GM12874 (cell line): ENCODE measurements around the gene MAP2K7.

Experiments used
- TF ChIP-seq, protein P1 (sequence below): IDR thresholded peaks from 2 replicates; pipeline ENCODE4 v1.5.1; 2011; ENCODE audit warnings: low read depth, mild to moderate bottlenecking, control low read depth, low read length, moderate library complexity; ENCODE audit not compliant: insufficient read depth

Gene MAP2K7

DNA sequence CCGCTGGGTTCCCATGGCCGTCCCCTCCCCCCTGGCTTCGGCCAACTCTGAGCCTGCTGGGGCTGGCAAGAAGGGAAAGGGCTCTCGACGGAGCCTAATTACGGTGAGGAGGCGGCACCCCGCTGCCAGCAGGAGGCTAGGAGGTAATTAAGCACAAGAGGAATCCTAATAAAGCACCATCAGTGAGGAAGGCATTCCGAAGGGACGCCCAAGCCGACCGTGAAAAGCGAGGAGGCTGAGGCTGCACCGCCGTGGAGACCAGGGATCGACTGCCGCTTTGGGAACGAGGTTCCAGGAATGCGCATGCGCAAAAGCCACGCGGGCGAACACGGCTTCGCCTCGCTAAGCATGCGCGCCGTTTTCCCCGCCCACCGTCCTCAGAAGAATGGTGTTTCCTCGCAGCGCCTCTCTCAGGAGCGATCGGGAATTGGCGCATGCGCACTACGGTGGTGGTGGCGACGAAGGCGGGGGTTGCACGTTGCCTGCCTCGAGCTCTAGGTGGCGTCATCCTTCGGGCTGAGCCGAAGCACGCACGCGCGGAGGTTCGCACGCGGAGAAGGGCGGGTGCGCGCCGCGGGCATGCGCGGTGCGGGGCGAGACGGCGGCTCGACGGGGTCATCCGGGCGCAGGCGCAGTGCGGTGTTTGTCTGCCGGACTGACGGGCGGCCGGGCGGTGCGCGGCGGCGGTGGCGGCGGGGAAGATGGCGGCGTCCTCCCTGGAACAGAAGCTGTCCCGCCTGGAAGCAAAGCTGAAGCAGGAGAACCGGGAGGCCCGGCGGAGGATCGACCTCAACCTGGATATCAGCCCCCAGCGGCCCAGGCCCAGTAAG is at the start of gene MAP2K7:
MAP2K7 (plus strand) TSS at position 634 of the 830 bp plus-strand sequence; CDS start at position 702, 68 bp downstream.
- TF ChIP-seq, protein P1, sequence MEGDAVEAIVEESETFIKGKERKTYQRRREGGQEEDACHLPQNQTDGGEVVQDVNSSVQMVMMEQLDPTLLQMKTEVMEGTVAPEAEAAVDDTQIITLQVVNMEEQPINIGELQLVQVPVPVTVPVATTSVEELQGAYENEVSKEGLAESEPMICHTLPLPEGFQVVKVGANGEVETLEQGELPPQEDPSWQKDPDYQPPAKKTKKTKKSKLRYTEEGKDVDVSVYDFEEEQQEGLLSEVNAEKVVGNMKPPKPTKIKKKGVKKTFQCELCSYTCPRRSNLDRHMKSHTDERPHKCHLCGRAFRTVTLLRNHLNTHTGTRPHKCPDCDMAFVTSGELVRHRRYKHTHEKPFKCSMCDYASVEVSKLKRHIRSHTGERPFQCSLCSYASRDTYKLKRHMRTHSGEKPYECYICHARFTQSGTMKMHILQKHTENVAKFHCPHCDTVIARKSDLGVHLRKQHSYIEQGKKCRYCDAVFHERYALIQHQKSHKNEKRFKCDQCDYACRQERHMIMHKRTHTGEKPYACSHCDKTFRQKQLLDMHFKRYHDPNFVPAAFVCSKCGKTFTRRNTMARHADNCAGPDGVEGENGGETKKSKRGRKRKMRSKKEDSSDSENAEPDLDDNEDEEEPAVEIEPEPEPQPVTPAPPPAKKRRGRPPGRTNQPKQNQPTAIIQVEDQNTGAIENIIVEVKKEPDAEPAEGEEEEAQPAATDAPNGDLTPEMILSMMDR: peak; percentile 73

DNA sequence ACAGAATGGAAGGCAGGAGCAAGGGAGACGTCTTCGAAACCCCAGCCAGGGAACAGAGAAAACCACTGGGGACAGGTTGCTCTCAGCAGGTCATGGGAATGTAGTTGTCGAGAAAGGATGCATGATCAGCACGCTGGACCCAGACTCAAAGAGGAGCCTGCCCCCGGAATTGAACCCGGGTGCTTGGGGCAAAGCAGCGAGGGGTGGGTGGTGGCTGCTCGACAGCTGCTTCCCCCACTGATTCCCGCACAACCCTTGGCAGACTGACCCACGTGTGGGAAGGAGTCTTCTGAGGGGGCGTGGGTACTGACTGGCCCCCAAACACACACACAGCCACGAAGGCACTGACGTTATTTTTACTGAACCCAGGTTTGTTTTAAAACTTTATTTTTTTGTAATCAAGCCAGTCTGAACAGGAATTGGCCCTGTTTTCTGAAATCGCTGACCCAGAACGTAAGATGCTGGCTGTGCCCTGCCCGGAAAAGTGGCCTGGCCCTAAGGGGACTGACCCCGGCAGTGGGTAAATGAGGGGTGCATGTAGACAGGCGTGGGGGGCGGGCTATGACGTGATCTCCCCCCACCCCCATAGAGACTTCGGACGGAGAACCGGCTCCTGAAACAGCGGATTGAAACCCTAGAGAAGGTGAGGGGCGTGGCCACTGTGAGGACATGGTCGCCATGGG is 48.1 kb upstream of the MAP2K7 start:
- TF ChIP-seq, protein P1: no peak

DNA sequence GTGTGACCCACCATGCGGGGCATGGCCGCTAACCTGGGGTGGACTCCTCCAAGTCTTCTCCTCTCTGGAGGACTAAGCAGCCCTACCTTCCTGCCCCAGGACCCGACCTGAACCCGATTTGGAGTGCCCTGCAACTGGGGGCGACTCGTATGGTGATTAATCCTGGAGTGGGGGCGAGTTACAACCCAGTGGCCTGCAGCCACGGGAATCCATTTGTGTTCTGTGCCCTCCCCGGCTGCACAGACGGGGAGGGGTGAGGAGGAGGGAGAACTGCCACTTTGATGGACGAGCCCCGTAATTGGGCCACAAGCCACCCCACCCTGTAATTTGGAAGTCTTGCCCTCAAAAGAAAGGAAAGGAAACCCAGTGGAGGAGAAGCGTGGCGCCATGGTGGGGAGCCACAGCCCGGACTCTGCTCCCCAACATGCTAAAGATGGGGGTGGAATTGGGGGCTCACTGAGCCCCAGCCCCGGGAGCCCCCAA is 47.5 kb upstream of the MAP2K7 start:
- TF ChIP-seq, protein P1: no peak

DNA sequence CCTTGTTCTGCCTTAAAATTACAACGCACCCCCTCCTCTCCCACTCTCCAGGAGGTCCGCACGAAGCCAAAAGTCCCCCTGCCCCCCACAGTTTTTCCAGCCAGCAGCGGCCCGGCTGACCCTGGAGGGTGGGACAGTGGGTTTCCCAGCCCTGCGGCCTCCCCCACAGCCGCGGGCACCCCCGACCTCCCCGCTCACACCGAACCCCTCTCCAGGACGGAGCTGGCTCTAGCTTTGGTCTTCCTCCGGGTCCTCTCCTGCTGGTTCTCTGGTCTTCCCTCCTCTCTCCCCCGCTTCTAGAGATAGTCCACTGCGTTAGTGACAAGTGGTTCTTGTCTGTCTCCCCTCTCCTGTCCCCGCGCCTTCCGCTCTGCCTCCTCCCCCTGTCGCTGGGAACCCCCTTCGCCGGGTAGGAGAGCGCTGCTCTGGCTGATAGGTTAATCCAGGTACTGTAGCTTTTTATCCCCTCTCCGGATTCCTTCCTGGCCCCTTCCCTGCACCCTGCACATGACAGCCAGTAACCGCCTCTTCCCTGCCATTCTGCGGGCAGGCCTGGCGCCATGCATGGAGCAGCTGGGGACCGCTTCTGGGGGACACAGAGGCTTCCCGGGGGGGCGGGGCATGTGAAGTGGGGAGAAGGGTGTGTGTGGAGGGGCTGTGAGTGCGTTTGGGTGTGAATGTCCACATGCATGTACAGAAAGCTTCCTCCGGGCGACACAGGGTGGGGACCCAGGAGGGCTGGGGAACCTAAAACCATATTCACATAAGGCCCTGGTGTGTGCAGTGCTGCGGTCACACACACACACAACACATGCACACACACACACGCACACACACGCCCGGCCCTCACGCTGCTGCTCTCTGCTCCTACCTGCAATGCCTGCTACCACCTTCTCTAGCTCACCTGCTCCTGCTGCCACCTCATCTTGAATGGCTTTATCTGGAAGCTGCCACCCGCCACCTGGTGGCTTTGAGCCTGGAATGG is 46.7 kb upstream of the MAP2K7 start:
- TF ChIP-seq, protein P1: no peak

DNA sequence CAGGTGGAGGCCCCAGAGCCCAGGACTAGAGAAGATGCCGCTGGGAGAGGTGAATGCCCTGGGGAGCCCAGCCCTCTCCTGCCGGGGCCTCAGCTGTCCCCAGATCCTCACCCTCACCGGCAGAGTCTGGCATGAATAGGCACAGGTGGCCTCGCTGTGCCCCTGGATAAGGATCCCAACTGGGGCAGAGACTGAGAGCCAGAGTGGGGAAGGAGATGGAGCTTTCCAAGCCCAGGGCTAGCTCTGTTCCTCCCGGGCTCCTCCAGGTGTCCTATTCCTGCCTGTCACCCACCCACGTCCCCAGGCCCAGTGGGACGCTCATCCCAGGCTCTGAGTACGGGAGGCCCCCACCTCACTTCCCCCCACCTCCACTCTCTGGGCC is 46.0 kb upstream of the MAP2K7 start:
- TF ChIP-seq, protein P1: no peak

DNA sequence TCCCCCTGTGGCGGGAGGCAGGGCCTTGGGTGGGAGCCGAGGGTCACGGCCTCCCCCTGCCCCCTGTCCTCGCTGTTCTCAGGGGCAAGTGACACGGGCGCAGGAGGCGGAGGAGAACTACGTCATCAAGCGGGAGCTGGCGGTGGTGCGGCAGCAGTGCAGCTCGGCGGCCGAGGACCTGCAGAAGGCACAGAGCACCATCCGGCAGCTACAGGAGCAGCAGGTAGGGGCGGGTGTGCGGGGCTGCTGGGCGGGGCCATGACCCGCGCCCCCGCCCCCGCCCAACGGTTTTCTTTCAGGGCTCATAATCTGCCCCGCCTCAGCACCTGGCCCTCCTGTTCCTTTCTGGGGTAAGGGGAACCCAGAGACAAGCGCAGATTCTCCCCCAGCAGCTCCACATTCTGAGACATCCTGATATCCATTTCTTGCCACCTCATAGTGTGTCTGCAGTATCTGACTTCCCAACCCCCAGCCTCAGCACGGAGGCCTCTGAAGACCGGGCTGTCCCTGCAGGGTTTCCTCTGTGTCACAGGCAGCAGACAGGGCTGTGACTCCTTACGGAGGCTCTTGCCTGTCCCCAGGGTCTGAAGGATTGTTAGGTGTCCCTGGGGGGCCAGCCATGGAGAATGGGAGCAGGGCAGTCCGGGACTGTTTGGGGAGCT is 45.4 kb upstream of the MAP2K7 start:
- TF ChIP-seq, protein P1: no peak
